ENCODE data around the gene CCNE1. TPM values are rescaled to one million over a fixed set of nuclear protein-coding genes. Genes with fewer than 3 reads are reported as not detected.
"Not testable (repeated sequence)": the region's sequence is repeated elsewhere in the genome, so short reads cannot be mapped to it uniquely, and the experiment has no call there.

The CCNE1 gene
- total RNA-seq, 1 donor from 2014 or later = 55.7 TPM

- intact Hi-C loops (cut with micrococcal nuclease) = loop anchor here (1.0 kb wide), 1 partner anchor 87 kb away; no protein-coding TSS in a partner anchor
Observed at GRCh38 chr19:29785955-29786589, 25.7 kb upstream of the CCNE1 start.

- intact Hi-C loops (cut with micrococcal nuclease) = no loop called here
Observed at GRCh38 chr19:29787281-29787680, 24.5 kb upstream of the CCNE1 start.

GRCh38 chr19:29789007-29789406 is 22.8 kb upstream of the CCNE1 start:
- intact Hi-C loops (cut with micrococcal nuclease) = no loop called here

- intact Hi-C loops (cut with micrococcal nuclease) = no loop called here
Observed at GRCh38 chr19:29793116-29793727, 18.6 kb upstream of the CCNE1 start.

GRCh38 chr19:29794490-29794889 is 17.3 kb upstream of the CCNE1 start:
- intact Hi-C loops (cut with micrococcal nuclease) = not testable (repeated sequence)

- intact Hi-C loops (cut with micrococcal nuclease) = no loop called here
Observed at GRCh38 chr19:29795461-29796172, 16.2 kb upstream of the CCNE1 start.

GRCh38 chr19:29796173-29796573 is 15.6 kb upstream of the CCNE1 start:
- intact Hi-C loops (cut with micrococcal nuclease) = no loop called here

- intact Hi-C loops (cut with micrococcal nuclease) = no loop called here
Observed at GRCh38 chr19:29798774-29799497, 12.9 kb upstream of the CCNE1 start.

- intact Hi-C loops (cut with micrococcal nuclease) = no loop called here
Observed at GRCh38 chr19:29800100-29800825, 11.5 kb upstream of the CCNE1 start.

GRCh38 chr19:29803951-29804350 is 7.8 kb upstream of the CCNE1 start:
- intact Hi-C loops (cut with micrococcal nuclease) = not testable (repeated sequence)

- intact Hi-C loops (cut with micrococcal nuclease) = no loop called here
Observed at GRCh38 chr19:29804493-29804892, 7.3 kb upstream of the CCNE1 start.

- intact Hi-C loops (cut with micrococcal nuclease) = no loop called here
Observed at GRCh38 chr19:29805031-29805965, 6.5 kb upstream of the CCNE1 start.

- intact Hi-C loops (cut with micrococcal nuclease) = no loop called here
Observed at GRCh38 chr19:29806098-29806866, 5.5 kb upstream of the CCNE1 start.

- intact Hi-C loops (cut with micrococcal nuclease) = no loop called here
Observed at GRCh38 chr19:29807178-29807577, 4.6 kb upstream of the CCNE1 start.

- intact Hi-C loops (cut with micrococcal nuclease) = no loop called here
Observed at GRCh38 chr19:29807870-29808405, 3.9 kb upstream of the CCNE1 start.

GRCh38 chr19:29809795-29810503 is 1.8 kb upstream of the CCNE1 start:
- intact Hi-C loops (cut with micrococcal nuclease) = no loop called here

GRCh38 chr19:29810504-29810871 is 1.3 kb upstream of the CCNE1 start:
- intact Hi-C loops (cut with micrococcal nuclease) = no loop called here

GRCh38 chr19:29812080-29812880 is 489 bp downstream of the CCNE1 start:
- intact Hi-C loops (cut with micrococcal nuclease) = no loop called here

All from T-helper 1 cell treated with Interleukin-12 subunit alpha and Interleukin-12 subunit beta and Interleukin-4 antibody, amounts not matched to agents 30 ng/mL and 1 ng/mL, for 36 hours (primary cell).